Duodenal mucosa (tissue), 2 donors: ENCODE results near the gene HIPK1.

Experiments
- H3K27ac ChIP-seq: one replicate; pipeline ENCODE4 v1.7.0; 2013; ENCODE audit warnings: low read depth, low read length
- H3K27me3 ChIP-seq, 2 donors: one replicate each; pipeline ENCODE4 v1.7.0; 2013; ENCODE audit warnings: low read length in 2 of 2, control low read depth in 1 of 2; ENCODE audit not compliant: insufficient read depth in 2 of 2, control insufficient read depth in 1 of 2
- H3K36me3 ChIP-seq, 2 donors: one replicate each; pipeline ENCODE4 v1.7.0; 2013; ENCODE audit warnings: low read length in 2 of 2, control low read depth in 1 of 2; ENCODE audit not compliant: insufficient read depth in 2 of 2, control insufficient read depth in 1 of 2
- H3K4me1 ChIP-seq, 2 donors: one replicate each; pipeline ENCODE4 v1.7.0; 2013; ENCODE audit warnings: low read length in 2 of 2, control low read depth in 1 of 2; ENCODE audit not compliant: insufficient read depth in 2 of 2, control insufficient read depth in 1 of 2
- H3K4me3 ChIP-seq, 2 donors: one replicate each; pipeline ENCODE4 v1.7.0; 2013; ENCODE audit warnings: low read length in 2 of 2, low read depth in 1 of 2
- H3K9ac ChIP-seq, 2 donors: one replicate each; pipeline ENCODE4 v1.7.0; 2013; ENCODE audit warnings: low read length in 2 of 2, low read depth in 1 of 2
- H3K9me3 ChIP-seq, 2 donors: one replicate each; pipeline ENCODE4 v1.7.0; 2013; ENCODE audit warnings: low read length in 2 of 2, control low read depth in 1 of 2; ENCODE audit not compliant: control insufficient read depth in 1 of 2

Gene HIPK1

DNA sequence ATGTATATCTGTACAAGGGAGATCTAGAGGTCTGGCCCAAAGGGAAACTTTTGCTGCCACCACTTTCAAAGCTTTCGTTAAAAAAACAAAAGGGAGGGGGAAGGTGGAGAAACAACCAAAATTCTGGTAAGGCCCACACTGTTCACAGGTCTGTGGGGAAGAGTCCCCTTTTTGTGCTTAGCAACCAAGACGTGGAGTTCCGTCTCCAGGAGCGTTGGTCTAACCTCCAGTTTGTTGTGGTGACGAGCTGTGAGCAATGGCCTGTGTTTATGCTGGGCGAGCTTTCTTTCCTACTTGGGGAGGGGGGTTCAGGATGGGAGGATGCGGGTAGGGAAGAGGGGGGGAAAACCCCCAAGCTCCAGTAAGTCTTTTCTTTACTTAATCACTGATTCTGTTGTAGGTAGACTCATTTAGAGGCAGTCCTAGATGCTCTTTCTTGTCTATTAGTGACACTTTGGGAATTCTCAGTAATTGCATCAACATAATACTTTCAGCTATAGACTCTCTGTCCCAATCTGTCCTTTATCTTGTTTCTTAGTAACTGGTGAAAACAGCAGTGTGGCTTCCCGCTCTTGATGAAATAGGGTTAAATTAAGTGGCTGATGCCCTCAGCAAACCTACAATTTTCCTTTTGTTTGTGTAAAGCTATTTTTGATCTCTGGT, 1.5 kb downstream of the HIPK1 start:
- peak overlapping the region; percentile 91 to 95 for H3K4me3 ChIP-seq
- no peaks in the 10 kb centered on the region for H3K36me3 ChIP-seq
- peak overlapping the region; percentile 94 to 96 for H3K9ac ChIP-seq
- H3K4me1 ChIP-seq = peaks cover 28 to 38% of the 10 kb centered on the region in 2 donors
- no peaks in the 10 kb centered on the region for H3K27me3 ChIP-seq
- H3K9me3 ChIP-seq = no peaks in the 10 kb centered on the region
- H3K27ac ChIP-seq = peak overlapping the region; percentile 97

DNA sequence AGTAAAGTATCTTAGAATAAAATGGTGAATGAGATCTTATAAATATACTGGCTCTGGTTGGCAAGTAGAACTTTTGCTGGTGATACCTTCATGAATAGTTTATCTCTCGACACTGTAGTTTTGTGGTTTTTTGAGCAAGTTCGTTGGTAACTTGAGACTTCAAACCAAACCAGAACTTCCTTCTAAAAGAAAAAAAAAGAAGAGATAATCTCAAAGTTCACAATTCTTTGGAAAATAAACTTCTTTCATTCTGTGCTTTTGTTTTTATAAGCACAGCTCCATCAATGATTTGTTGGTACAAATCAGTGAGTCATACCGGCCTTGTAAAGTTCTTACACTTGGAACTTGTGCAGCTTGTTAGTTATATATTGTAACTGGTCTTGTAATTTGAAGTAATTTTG, 2.3 kb downstream of the HIPK1 start:
- Histone ChIP-seq H3K4me3 (peak overlapping the region; percentile 91 to 95), H3K27ac (no peak overlapping the region), H3K4me1 (peaks cover 28 to 38% of the 10 kb centered on the region in 2 donors), H3K9ac (peak overlapping the region in 1 of 2 donors; percentile 94), H3K27me3 (no peaks in the 10 kb centered on the region), H3K36me3 (no peaks in the 10 kb centered on the region), H3K9me3 (no peaks in the 10 kb centered on the region)

DNA sequence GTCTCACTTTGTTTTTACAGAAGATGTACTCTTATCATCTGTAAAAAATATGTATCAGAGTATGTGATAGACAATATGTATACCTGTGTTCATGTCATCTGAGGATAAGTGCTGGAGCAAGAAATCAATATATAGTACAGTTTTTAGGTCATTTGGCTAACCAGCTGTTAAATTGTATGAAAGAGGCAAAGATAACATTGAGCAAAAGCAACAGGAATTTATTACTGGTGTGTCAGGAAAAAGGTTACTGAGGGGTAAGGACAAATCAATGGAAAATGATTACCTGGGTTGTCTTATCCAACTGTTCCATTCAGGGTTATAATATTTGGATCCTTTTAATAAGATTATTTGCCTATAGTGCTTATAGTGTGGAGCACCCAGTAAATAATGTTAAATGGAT, 4.9 kb downstream of the HIPK1 start:
- no peaks in the 10 kb centered on the region for H3K36me3 ChIP-seq
- H3K9ac ChIP-seq = no peak overlapping the region
- no peaks in the 10 kb centered on the region for H3K27me3 ChIP-seq
- peaks cover 21 to 27% of the 10 kb centered on the region in 2 donors for H3K4me1 ChIP-seq
- H3K27ac ChIP-seq = no peak overlapping the region
- H3K9me3 ChIP-seq = no peaks in the 10 kb centered on the region
- no peak overlapping the region for H3K4me3 ChIP-seq

DNA sequence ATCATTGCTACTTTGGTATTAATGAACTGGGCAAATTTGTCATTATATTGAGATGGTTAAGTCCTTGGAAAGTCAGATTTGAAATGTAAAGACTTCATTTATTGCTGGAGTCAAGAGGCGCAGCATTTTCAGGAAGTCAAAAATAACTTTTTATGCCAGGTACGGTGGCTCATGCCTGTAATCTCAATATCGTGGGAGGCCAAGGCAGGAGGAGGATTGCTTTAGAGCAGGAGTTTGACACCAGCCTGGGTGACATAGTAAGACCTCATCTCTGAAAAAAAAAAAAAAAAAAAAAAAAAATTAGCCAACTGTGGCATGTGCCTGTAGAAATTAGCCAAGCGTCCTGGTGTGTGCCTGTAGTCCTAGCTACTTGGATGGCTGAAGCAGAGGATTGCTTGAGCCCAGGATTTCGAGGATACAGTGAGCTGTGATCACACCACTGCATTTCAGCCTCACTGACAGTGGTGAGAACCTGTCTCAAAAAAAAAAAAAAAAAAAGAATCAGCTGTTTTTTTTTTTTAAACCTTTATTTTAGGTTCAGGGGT, 5.5 kb downstream of the HIPK1 start:
- Histone ChIP-seq H3K27ac (no peak overlapping the region), H3K4me1 (peaks cover 22 to 27% of the 10 kb centered on the region in 2 donors)

DNA sequence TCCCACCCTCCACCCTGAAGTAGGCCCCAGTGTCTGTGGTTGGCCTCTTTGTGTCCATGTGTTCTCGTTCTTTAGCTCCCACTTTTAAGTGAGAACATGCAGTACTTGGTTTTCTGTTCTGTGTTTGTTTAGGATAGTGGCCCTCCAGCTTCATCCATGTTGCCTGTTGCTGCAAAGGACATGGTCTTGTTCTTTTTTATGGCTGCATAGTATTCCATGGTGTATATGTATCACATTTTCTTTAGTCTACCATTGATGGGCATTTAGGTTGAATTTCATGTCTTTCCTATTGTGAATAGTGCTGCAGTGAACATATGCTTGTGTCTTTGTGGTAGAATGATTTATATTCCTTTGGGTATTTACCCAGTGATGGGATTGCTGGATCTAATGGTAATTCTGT, 6.1 kb downstream of the HIPK1 start:
- H3K36me3 ChIP-seq = peaks cover under 1 to 3% of the 10 kb centered on the region in 2 donors
- no peak overlapping the region for H3K9ac ChIP-seq
- no peaks in the 10 kb centered on the region for H3K27me3 ChIP-seq
- no peaks in the 10 kb centered on the region for H3K9me3 ChIP-seq
- no peak overlapping the region for H3K4me3 ChIP-seq
- no peak overlapping the region for H3K27ac ChIP-seq
- H3K4me1 ChIP-seq = peaks cover 27 to 28% of the 10 kb centered on the region in 2 donors

More for the DNA sequence above, 5.5 kb downstream of the HIPK1 start:
- H3K36me3 ChIP-seq = no peaks in the 10 kb centered on the region
- no peaks in the 10 kb centered on the region for H3K9me3 ChIP-seq
- no peak overlapping the region for H3K9ac ChIP-seq
- H3K27me3 ChIP-seq = no peaks in the 10 kb centered on the region
- no peak overlapping the region for H3K4me3 ChIP-seq

DNA sequence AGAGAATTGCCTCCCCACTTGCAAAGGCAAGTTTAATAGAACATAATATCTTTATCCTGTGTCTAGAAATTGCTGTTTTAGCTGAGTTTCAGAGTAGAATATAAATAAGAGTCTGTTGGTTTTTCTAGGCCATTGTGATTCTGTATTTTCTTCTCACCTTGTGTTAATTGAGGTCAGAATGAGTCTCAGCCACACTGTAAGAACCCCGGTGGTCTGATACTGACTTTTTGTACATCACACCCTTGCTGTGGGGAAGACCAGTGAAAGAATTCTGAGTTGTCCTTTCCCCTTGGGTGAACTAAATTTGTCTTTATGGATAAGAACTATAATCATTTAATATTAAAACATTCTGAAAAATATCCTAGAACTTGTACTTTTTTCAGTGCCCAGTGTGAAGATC, 6.8 kb downstream of the HIPK1 start:
- Histone ChIP-seq H3K4me1 (peaks cover 25 to 28% of the 10 kb centered on the region in 2 donors), H3K36me3 (peaks cover 8 to 11% of the 10 kb centered on the region in 2 donors), H3K9me3 (no peaks in the 10 kb centered on the region), H3K27ac (no peak overlapping the region), H3K4me3 (no peak overlapping the region), H3K27me3 (no peaks in the 10 kb centered on the region), H3K9ac (no peak overlapping the region)

DNA sequence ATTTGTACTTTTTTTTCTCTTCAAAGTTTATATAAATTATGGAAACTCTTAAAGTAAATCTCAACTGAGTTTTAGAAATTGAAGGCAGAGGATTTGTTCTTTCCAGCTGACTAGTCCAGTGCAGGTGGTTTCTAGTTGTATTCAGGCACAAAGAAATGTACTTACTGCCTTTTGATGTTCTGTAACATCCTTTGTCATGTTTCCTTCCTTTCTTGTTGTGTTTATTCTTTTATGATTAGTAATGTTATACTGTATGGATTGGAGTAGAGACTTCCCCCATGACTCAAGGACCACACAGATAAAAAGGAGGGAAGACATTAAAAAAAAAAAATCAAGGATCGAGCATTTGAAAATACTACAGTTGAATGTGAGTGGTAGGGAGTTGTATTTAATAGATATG, 8.0 kb downstream of the HIPK1 start:
- H3K27ac ChIP-seq = no peak overlapping the region
- no peak overlapping the region for H3K4me3 ChIP-seq
- H3K27me3 ChIP-seq = no peaks in the 10 kb centered on the region
- no peaks in the 10 kb centered on the region for H3K9me3 ChIP-seq
- H3K9ac ChIP-seq = no peak overlapping the region
- peaks cover 21 to 22% of the 10 kb centered on the region in 2 donors for H3K4me1 ChIP-seq
- H3K36me3 ChIP-seq = peaks cover 12 to 15% of the 10 kb centered on the region in 2 donors

DNA sequence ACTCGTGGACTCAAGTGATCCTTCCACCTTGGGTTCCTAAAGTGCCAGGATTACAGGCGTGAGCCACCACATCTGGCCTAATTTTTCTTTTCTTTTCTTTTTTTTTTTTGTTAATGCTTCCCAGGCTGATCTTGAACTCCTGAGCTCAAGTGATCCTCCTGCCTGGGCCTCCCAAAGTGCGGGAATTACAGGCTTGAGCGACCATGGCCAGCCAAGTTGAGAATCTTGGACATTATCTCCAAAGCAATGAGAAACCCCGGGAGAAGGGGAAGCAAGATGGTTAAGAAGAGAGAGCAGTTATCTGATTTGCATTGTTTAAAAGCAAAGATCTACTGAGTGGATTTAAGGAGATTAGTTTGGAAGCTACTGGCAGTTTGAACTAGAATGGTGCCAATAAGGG, 9.1 kb downstream of the HIPK1 start:
- no peaks in the 10 kb centered on the region for H3K27me3 ChIP-seq
- no peak overlapping the region for H3K4me3 ChIP-seq
- H3K9ac ChIP-seq = no peak overlapping the region
- H3K27ac ChIP-seq = no peak overlapping the region
- H3K9me3 ChIP-seq = no peaks in the 10 kb centered on the region
- peaks cover 16 to 17% of the 10 kb centered on the region in 2 donors for H3K4me1 ChIP-seq
- peaks cover 12 to 18% of the 10 kb centered on the region in 2 donors for H3K36me3 ChIP-seq

DNA sequence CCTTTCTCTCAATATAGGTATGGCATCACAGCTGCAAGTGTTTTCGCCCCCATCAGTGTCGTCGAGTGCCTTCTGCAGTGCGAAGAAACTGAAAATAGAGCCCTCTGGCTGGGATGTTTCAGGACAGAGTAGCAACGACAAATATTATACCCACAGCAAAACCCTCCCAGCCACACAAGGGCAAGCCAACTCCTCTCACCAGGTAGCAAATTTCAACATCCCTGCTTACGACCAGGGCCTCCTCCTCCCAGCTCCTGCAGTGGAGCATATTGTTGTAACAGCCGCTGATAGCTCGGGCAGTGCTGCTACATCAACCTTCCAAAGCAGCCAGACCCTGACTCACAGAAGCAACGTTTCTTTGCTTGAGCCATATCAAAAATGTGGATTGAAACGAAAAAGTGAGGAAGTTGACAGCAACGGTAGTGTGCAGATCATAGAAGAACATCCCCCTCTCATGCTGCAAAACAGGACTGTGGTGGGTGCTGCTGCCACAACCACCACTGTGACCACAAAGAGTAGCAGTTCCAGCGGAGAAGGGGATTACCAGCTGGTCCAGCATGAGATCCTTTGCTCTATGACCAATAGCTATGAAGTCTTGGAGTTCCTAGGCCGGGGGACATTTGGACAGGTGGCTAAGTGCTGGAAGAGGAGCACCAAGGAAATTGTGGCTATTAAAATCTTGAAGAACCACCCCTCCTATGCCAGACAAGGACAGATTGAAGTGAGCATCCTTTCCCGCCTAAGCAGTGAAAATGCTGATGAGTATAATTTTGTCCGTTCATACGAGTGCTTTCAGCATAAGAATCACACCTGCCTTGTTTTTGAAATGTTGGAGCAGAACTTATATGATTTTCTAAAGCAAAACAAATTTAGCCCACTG, 11.5 kb downstream of the HIPK1 start:
- H3K27me3 ChIP-seq = no peaks in the 10 kb centered on the region
- peak overlapping the region; percentile 27 for H3K27ac ChIP-seq
- H3K9ac ChIP-seq = no peak overlapping the region
- H3K4me1 ChIP-seq = peaks cover 6 to 12% of the 10 kb centered on the region in 2 donors
- H3K36me3 ChIP-seq = peaks cover 17 to 28% of the 10 kb centered on the region in 2 donors
- peak overlapping the region; percentile 19 to 28 for H3K4me3 ChIP-seq
- no peaks in the 10 kb centered on the region for H3K9me3 ChIP-seq

DNA sequence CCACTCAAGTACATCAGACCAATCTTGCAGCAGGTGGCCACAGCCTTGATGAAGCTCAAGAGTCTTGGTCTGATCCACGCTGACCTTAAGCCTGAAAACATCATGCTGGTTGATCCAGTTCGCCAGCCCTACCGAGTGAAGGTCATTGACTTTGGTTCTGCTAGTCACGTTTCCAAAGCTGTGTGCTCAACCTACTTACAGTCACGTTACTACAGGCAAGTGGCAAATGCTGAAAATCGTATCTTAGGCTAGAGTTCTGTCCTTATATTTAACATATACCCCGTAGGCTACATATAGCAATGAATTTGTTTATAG, 12.1 kb downstream of the HIPK1 start:
- Histone ChIP-seq H3K4me1 (peaks cover 11 to 15% of the 10 kb centered on the region in 2 donors), H3K9ac (no peak overlapping the region), H3K27me3 (no peaks in the 10 kb centered on the region), H3K9me3 (no peaks in the 10 kb centered on the region), H3K27ac (no peak overlapping the region), H3K4me3 (no peak overlapping the region), H3K36me3 (peaks cover 17 to 28% of the 10 kb centered on the region in 2 donors)
